ENCODE results near the gene TM4SF20.
A peak's percentile ranks its signal among the peaks of the same experiment; 100 is the strongest.

Gene TM4SF20

GRCh38 chr2:227415538-227416424, 36.7 kb upstream of the TM4SF20 start:
- no peaks in the 10 kb centered on the region for H3K36me3 ChIP-seq
- no peak overlapping the region for H3K27ac ChIP-seq
- H3K27me3 ChIP-seq, result no peaks in the 10 kb centered on the region
- peak in 1 of 2 donors; percentile 48 for DNase-seq
- no peaks in the 10 kb centered on the region for H3K9me3 ChIP-seq
- peaks cover 0 to 7% (median 2%) of the 10 kb centered on the region in 4 donors for H3K4me1 ChIP-seq
- intact Hi-C loops (cut with DNase I; ENCODE audit: low total_unique reads), result no loop called here
- TF ChIP-seq CTCF (IDR thresholded peaks at IDR 0.05), result no peak
- no peak overlapping the region for H3K4me3 ChIP-seq

- peaks cover 0 to 7% (median 2%) of the 10 kb centered on the region in 4 donors for H3K4me1 ChIP-seq
- intact Hi-C loops (cut with DNase I; ENCODE audit: low total_unique reads), result no loop called here
These were observed 35.7 kb upstream of the TM4SF20 start for GRCh38 chr2:227414846-227415245.

GRCh38 chr2:227413371-227413770, 34.3 kb upstream of the TM4SF20 start:
- Histone ChIP-seq H3K9me3 (no peaks in the 10 kb centered on the region), H3K4me3 (no peak overlapping the region), H3K27ac (no peak overlapping the region), H3K4me1 (peaks cover 0 to 7% (median 2%) of the 10 kb centered on the region in 4 donors), H3K27me3 (no peaks in the 10 kb centered on the region), H3K36me3 (no peaks in the 10 kb centered on the region)
- intact Hi-C loops (cut with DNase I; ENCODE audit: low total_unique reads), result no loop called here
- no peak for TF ChIP-seq CTCF (IDR thresholded peaks at IDR 0.05)
- no peak for DNase-seq

More at GRCh38 chr2:227414846-227415245, 35.7 kb upstream of the TM4SF20 start:
- Histone ChIP-seq H3K27me3 (no peaks in the 10 kb centered on the region), H3K4me3 (no peak overlapping the region), H3K36me3 (no peaks in the 10 kb centered on the region), H3K27ac (no peak overlapping the region), H3K9me3 (no peaks in the 10 kb centered on the region)
- DNase-seq, result no peak
- TF ChIP-seq CTCF (IDR thresholded peaks at IDR 0.05), result no peak

GRCh38 chr2:227412877-227413276, 33.8 kb upstream of the TM4SF20 start:
- intact Hi-C loops (cut with DNase I; ENCODE audit: low total_unique reads), result no loop called here
- no peak overlapping the region for H3K4me3 ChIP-seq
- H3K9me3 ChIP-seq, result no peaks in the 10 kb centered on the region
- TF ChIP-seq CTCF (IDR thresholded peaks at IDR 0.05), result no peak
- DNase-seq, result no peak
- no peak overlapping the region for H3K27ac ChIP-seq
- H3K27me3 ChIP-seq, result no peaks in the 10 kb centered on the region
- no peaks in the 10 kb centered on the region for H3K36me3 ChIP-seq
- peaks cover 0 to 7% (median 2%) of the 10 kb centered on the region in 4 donors for H3K4me1 ChIP-seq

- H3K4me1 ChIP-seq, result peaks cover 0 to 10% (median 5%) of the 10 kb centered on the region in 4 donors
- no peak for TF ChIP-seq CTCF (IDR thresholded peaks at IDR 0.05)
These were observed 32.9 kb upstream of the TM4SF20 start for GRCh38 chr2:227411990-227412350.

More at GRCh38 chr2:227411990-227412350, 32.9 kb upstream of the TM4SF20 start:
- intact Hi-C loops (cut with DNase I; ENCODE audit: low total_unique reads), result no loop called here
- no peaks in the 10 kb centered on the region for H3K36me3 ChIP-seq
- H3K27ac ChIP-seq, result no peak overlapping the region
- DNase-seq, result no peak
- H3K27me3 ChIP-seq, result no peaks in the 10 kb centered on the region
- H3K4me3 ChIP-seq, result no peak overlapping the region
- no peaks in the 10 kb centered on the region for H3K9me3 ChIP-seq

All from tibial artery (tissue), 4 donors.